ENCODE measurements around the gene GBE1.

The GBE1 gene

DNA sequence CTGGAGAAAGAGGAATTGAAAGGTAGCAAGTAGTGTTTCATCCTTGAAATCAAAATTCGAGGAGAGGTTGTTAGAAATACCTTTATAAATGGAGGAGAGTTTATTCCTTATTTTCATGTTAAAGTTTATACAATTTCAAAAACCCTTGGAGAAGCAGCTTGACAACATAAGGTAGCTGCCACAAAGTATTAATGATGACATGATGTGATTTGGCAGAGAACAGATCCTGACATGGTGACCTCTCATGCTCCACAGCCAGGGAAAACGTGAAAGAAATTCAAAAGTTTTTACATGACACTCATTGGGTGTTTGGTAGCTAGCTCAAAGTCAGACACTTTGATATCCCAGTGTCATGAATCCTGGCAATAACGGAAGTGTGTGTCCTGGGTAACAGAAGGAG is 320.8 kb downstream of the GBE1 start:
- FAIRE-seq (no peak), DNase-seq (ENCODE audit: insufficient read length, low spot score) (no peak)
- TF ChIP-seq SPI1 (IDR thresholded peaks at IDR 0.05; ENCODE audit: low read depth, low read length) (no peak), PAX5 (IDR thresholded peaks at IDR 0.05; ENCODE audit: insufficient read depth, low read length, severe bottlenecking) (no peak), POLR2AphosphoS5 (IDR thresholded peaks at IDR 0.05; ENCODE audit: low read depth, low read length) (no peak), POU2F2 (IDR thresholded peaks at IDR 0.05; ENCODE audit: low read depth, low read length) (no peak), POLR2A (IDR thresholded peaks at IDR 0.05; ENCODE audit: low read depth, low read length) (no peak)

All from GM12891 (cell line).